Cardiac muscle cell (in vitro differentiated cells and primary cell): ENCODE measurements around the gene PRSS33. TPM values are rescaled to one million over a fixed set of nuclear protein-coding genes. Genes with fewer than 3 reads are reported as not detected.

Experiments used
- DNase-seq, 2 donors: peaks; one replicate each; pipeline versions ENCODE4 v3.0.0 to v3.0.0-alpha.2; 2010 to 2017; ENCODE audit warnings: low read depth in 1 of 2, low spot score in 1 of 2
- H3K27ac ChIP-seq: fragments of 200-600 bp; sonication (generic); 2 replicates; pipeline ENCODE4 v1.5.1; 2016
- H3K27me3 ChIP-seq: fragments of 200-600 bp; sonication (generic); 2 replicates; pipeline ENCODE4 v1.6.0; 2016; ENCODE audit warnings: control low read depth
- H3K36me3 ChIP-seq: fragments of 200-600 bp; sonication (generic); 2 replicates; pipeline ENCODE4 v1.5.1; 2016; ENCODE audit warnings: control low read depth
- H3K4me1 ChIP-seq: fragments of 200-600 bp; sonication (generic); 2 replicates; pipeline ENCODE4 v1.8.1; 2017; ENCODE audit warnings: low read depth, mild to moderate bottlenecking, mixed run types
- H3K4me3 ChIP-seq: fragments of 200-600 bp; sonication (generic); 2 replicates; pipeline ENCODE4 v1.5.1; 2016; ENCODE audit warnings: mild to moderate bottlenecking
- H3K9me3 ChIP-seq: fragments of 200-600 bp; sonication (generic); 2 replicates; pipeline ENCODE4 v1.5.1; 2017; ENCODE audit warnings: low read depth, mild to moderate bottlenecking, control low read depth
- polyA plus RNA-seq: library from polyadenylated mRNA; unstranded; fragments of >200 nt; fragmentation: Nextera tagmentation; extraction: Ambion mirVana; gene quantifications from 2 replicates; pipeline ENCODE4 v1.2.1, GENCODE V29; 2016
- total RNA-seq: library from RNA; depleted of rRNA; stranded (reverse); fragments of >200 nt; gene quantifications from 2 replicates; pipeline ENCODE4 v1.2.3, GENCODE V29; 2016
- TF ChIP-seq, protein P1 (sequence below): IDR thresholded peaks from 2 replicates; pipeline ENCODE4 v1.5.1; 2012; ENCODE audit warnings: low read depth, mild to moderate bottlenecking, low read length

Gene PRSS33
- total and polyA plus RNA-seq, 2 experiments from 2014 or later: not detected

DNA sequence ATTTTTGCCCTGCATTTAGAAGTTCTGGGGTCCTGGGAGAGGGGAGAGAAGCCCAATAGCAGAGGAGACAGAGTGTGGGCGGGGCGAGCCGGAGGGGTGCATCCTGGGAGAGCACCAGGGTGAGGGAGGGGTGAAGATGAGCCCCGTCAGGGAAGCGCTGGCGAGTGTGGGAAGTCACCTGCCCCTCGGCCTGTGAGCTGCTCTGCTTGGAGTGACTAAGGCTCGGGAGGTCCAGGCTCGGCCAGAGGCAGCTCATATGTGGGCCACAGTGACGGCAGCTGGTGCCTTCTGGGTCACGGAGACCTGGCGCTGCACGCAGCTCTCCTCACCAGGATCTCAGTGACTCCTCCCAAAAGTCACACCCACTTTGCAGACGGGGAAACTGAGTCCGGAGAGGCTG, 43.8 kb upstream of the PRSS33 start:
- no peak overlapping the region for H3K4me3 ChIP-seq
- no peaks in the 10 kb centered on the region for H3K4me1 ChIP-seq
- TF ChIP-seq, protein P1, sequence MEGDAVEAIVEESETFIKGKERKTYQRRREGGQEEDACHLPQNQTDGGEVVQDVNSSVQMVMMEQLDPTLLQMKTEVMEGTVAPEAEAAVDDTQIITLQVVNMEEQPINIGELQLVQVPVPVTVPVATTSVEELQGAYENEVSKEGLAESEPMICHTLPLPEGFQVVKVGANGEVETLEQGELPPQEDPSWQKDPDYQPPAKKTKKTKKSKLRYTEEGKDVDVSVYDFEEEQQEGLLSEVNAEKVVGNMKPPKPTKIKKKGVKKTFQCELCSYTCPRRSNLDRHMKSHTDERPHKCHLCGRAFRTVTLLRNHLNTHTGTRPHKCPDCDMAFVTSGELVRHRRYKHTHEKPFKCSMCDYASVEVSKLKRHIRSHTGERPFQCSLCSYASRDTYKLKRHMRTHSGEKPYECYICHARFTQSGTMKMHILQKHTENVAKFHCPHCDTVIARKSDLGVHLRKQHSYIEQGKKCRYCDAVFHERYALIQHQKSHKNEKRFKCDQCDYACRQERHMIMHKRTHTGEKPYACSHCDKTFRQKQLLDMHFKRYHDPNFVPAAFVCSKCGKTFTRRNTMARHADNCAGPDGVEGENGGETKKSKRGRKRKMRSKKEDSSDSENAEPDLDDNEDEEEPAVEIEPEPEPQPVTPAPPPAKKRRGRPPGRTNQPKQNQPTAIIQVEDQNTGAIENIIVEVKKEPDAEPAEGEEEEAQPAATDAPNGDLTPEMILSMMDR: no peak
- H3K27ac ChIP-seq: no peak overlapping the region
- H3K27me3 ChIP-seq: no peaks in the 10 kb centered on the region
- no peak for DNase-seq
- H3K36me3 ChIP-seq: no peaks in the 10 kb centered on the region
- no peaks in the 10 kb centered on the region for H3K9me3 ChIP-seq

DNA sequence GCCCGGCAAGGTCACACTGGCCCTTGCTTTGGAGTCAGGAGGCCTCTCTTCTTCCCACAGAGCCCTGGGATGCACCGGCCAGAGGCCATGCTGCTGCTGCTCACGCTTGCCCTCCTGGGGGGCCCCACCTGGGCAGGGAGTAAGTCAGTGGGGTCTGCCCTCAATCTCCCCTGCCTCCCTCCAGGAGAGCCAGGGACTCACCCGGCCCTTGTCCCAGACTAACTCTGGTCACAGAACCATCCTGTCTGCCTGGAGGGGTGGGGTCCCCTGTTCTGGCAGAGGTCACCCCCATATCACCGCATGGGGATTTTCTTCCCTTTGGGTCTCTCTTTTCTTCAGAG, 43.0 kb upstream of the PRSS33 start:
- TF ChIP-seq, protein P1: no peak
- DNase-seq: no peak
- no peak overlapping the region for H3K4me3 ChIP-seq
- no peaks in the 10 kb centered on the region for H3K9me3 ChIP-seq
- no peak overlapping the region for H3K27ac ChIP-seq
- H3K4me1 ChIP-seq: no peaks in the 10 kb centered on the region
- no peaks in the 10 kb centered on the region for H3K36me3 ChIP-seq
- H3K27me3 ChIP-seq: no peaks in the 10 kb centered on the region

DNA sequence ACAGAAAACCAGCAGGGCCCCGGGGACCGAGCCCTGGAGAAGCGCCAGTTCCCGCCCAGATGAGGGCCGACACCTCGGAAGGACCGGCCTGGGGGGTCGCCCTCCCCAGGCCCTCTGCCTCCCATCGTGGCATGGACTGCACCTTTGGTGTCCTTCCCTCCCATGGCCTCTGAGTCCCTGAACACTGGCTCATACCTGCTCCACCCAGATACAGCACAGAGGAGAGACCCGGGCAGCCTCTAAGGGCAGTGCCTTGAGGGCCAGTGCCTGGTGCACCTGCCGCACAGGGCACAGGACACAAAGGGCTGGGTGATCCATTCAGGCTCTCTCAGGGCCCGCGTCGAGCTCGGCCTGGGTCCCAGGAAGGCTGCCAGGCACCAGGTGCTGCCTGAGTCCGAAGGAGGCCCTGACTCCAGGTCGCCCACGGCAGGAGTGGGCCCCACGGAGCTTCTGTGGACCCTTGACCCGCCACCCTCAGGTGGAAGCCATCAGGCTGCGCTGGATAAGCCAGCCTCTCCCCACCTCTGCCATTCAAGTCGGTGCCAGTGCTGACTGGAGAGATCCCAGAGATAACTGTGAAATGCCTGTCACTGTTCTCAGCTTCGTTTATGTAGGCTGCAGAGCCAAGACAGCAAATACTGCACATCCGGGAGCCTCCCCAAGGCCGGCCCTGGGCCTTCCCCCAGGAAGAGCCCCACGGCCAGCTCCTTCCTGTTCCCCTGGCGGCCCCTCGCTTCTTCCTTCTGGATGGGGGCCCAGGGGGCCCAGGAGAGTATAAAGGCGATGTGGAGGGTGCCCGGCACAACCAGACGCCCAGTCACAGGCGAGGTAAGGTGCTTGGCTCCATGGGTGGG, 42.4 kb upstream of the PRSS33 start, which contains the start of gene ZG16B:
Gene ZG16B, plus strand, starts transcription at position 803 of the 854 bp plus-strand sequence. CDS start 139 bp downstream, outside the sequence.
- TF ChIP-seq, protein P1: no peak

DNA sequence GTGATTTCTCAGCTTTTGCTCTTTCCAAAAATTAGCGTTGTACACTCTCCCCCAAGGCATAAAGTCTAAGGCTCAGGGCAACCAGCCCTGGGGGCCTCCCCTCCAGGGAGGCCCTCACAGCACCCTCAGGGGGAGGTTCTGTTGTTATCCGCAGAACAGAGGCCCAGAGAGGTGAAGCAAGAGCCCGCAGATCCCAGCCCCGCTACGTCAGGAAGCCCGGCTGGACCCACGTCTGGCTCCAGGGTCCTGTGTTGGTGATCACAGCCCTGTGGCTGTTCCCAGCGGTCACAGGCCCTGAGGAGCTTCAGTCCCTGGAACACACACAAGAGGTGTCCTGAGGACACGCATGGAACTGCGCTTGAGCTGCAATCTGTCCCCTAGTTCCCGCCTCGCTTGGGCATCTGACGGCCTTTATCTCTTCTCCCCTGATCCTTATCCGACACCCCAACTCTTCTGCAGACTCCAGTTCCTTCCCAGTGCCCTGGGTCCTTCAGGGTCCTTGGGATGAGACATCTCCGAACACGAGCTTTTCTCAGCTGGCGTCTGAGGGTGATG, 41.6 kb upstream of the PRSS33 start:
- Histone ChIP-seq H3K27me3 (no peaks in the 10 kb centered on the region), H3K9me3 (no peaks in the 10 kb centered on the region), H3K36me3 (no peaks in the 10 kb centered on the region), H3K27ac (no peak overlapping the region), H3K4me1 (no peaks in the 10 kb centered on the region), H3K4me3 (no peak overlapping the region)
- TF ChIP-seq, protein P1: no peak
- no peak for DNase-seq

More for the DNA sequence above, 42.4 kb upstream of the PRSS33 start, which contains the start of gene ZG16B:
- no peaks in the 10 kb centered on the region for H3K36me3 ChIP-seq
- no peak for DNase-seq
- H3K27ac ChIP-seq: no peak within 1 kb of the TSS
- H3K4me3 ChIP-seq: no peak within 1 kb of the TSS
- H3K4me1 ChIP-seq: no peaks in the 10 kb centered on the region
- no peaks in the 10 kb centered on the region for H3K27me3 ChIP-seq
- H3K9me3 ChIP-seq: no peaks in the 10 kb centered on the region

DNA sequence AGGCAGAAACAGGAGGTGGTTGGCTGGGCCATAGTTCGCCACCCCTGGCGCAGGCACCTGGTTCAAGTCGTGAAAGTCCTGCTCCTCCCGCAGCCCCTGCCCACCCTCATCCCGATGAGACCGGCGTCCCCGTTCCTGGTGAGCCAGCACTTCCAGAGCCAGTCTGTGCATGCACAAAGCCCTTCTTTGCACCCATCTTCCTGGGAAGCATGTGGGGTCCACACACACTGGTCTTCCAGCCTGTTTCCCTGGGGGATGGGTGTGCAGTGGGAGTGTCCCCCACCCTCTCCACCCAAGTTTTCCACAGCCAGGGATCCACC, 41.1 kb upstream of the PRSS33 start:
- H3K36me3 ChIP-seq: no peaks in the 10 kb centered on the region
- TF ChIP-seq, protein P1: no peak
- DNase-seq: no peak
- no peaks in the 10 kb centered on the region for H3K4me1 ChIP-seq
- no peaks in the 10 kb centered on the region for H3K9me3 ChIP-seq
- no peak overlapping the region for H3K4me3 ChIP-seq
- no peak overlapping the region for H3K27ac ChIP-seq
- no peaks in the 10 kb centered on the region for H3K27me3 ChIP-seq
